Caco-2 (cell line): ENCODE measurements around the gene CPED1. TPM values are rescaled to one million over a fixed set of nuclear protein-coding genes. Genes with fewer than 3 reads are reported as not detected.

Source experiments
- BruUV-seq: library from RNA; stranded (reverse); fragments of 400-500 nt; replicated peaks from 2 replicates; lab custom pipeline; 2021; lab: Mats Ljungman, UMichigan
- CTCF ChIA-PET: fragments of 300-600 bp; sonication (Branson Sonifier 250); formaldehyde crosslinking; loops from one replicate; lab custom pipeline; 2022; ENCODE audit warnings: antibody characterized with exemption; lab: Charles Lee
- POLR2A ChIA-PET: fragments of 300-600 bp; sonication (Branson Sonifier 250); formaldehyde crosslinking; loops from one replicate; lab custom pipeline; 2022; ENCODE audit warnings: antibody characterized with exemption; lab: Charles Lee
- DNase-seq, 2 experiments: peaks; one replicate each; pipeline versions ENCODE4 v3.0.0 to v3.0.0-alpha.2; 2020 to 2022
- H3K27me3 ChIP-seq: replicated peaks from 2 replicates; pipeline ENCODE4 v1.6.0; 2011; ENCODE audit warnings: low read length; ENCODE audit not compliant: control insufficient read depth, insufficient read depth
- H3K36me3 ChIP-seq: 2 replicates; pipeline ENCODE4 v1.5.1; 2011; ENCODE audit warnings: low read length; ENCODE audit not compliant: control insufficient read depth, insufficient read depth
- H3K4me1 ChIP-seq: fragments of 250-450 bp; sonication (Bioruptor Pico); 2 replicates; pipeline ENCODE4 v1.5.1; 2020; ENCODE audit warnings: mild to moderate bottlenecking
- H3K4me3 ChIP-seq: 2 replicates; pipeline ENCODE4 v1.5.1; 2011; ENCODE audit warnings: low read depth, mild to moderate bottlenecking, control low read depth, low read length
- H3K9me3 ChIP-seq: fragments of 250-450 bp; sonication (Bioruptor Pico); 2 replicates; pipeline ENCODE4 v1.5.1; 2020; ENCODE audit warnings: mild to moderate bottlenecking, moderate library complexity
- H3K27ac Mint-ChIP-seq: one replicate; pipeline ENCODE4 v1.8.0; 2022; ENCODE audit warnings: mixed read lengths; ENCODE audit not compliant: unreplicated experiment
- H3K27me3 Mint-ChIP-seq: one replicate; pipeline ENCODE4 v1.8.0; 2022; ENCODE audit warnings: mixed read lengths; ENCODE audit not compliant: insufficient read depth, unreplicated experiment
- H3K36me3 Mint-ChIP-seq: one replicate; pipeline ENCODE4 v1.8.0; 2022; ENCODE audit warnings: mild to moderate bottlenecking, mixed read lengths; ENCODE audit not compliant: insufficient read depth, unreplicated experiment
- H3K4me1 Mint-ChIP-seq: one replicate; pipeline ENCODE4 v1.8.0; 2022; ENCODE audit warnings: low read depth, mixed read lengths; ENCODE audit not compliant: unreplicated experiment
- H3K4me3 Mint-ChIP-seq: one replicate; pipeline ENCODE4 v1.8.0; 2022; ENCODE audit warnings: mild to moderate bottlenecking, moderate library complexity, mixed read lengths; ENCODE audit not compliant: unreplicated experiment
- H3K9me3 Mint-ChIP-seq: one replicate; pipeline ENCODE4 v1.8.0; 2022; ENCODE audit warnings: mixed read lengths; ENCODE audit not compliant: unreplicated experiment
- intact Hi-C: fragments of 100-400 bp; cut with micrococcal nuclease; formaldehyde crosslinking; loops from one replicate; pipeline ENCODE4 v1.10.0; 2022; ENCODE audit not compliant: unreplicated experiment
- total RNA-seq: library from RNA; stranded (reverse); gene quantifications from 2 replicates; pipeline ENCODE4 v1.2.3, GENCODE V29; 2022
- TF ChIP-seq, protein P1 (sequence below), 2 experiments: fragments of 200-600 bp in 1 of 2; IDR thresholded peaks; 1 replicate in 1 of 2; 2 replicates in 1 of 2; pipeline versions ENCODE4 v1.5.1 to v1.8.0; 2011 to 2022; ENCODE audit warnings: antibody characterized with exemption in 1 of 2, control low read depth in 1 of 2, inconsistent platforms in 1 of 2, low read depth in 1 of 2, low read length in 1 of 2, mild to moderate bottlenecking in 1 of 2, moderate library complexity in 1 of 2; ENCODE audit not compliant: insufficient read depth in 1 of 2, severe bottlenecking in 1 of 2, unreplicated experiment in 1 of 2

Gene CPED1
- total RNA-seq, 1 experiment from 2014 or later, result 0.23 TPM

DNA sequence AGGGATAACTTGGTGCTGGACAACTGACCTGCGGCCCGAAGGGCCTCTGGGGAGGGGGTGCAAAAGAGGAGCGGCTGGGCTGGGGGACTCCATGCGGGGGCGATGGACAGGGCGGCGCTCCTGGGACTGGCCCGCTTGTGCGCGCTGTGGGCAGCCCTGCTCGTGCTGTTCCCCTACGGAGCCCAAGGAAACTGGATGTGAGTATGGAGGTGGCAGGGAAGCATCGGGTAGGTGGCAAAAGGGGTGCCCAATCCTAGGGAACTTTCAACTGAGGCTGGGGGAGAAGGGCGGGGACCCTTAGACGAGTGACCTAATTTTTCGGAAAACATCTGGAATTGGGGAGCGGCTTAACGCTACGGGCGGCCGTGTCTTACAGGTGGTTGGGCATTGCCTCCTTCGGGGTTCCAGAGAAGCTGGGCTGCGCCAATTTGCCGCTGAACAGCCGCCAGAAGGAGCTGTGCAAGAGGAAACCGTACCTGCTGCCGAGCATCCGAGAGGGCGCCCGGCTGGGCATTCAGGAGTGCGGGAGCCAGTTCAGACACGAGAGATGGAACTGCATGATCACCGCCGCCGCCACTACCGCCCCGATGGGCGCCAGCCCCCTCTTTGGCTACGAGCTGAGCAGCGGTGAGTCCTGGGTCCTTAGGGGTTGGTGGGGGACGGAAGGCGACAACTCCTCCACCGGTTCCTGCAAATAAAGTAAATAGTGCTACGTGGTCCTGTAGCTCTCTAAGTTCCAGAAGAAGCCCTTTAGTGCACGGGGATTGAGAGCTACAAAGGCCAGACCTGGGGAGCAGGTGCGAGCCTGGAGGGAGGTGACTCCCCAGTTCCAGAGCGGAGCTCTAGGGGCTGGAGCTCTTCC is 340.9 kb downstream of the CPED1 start:
- no peaks in the 10 kb centered on the region for H3K36me3 ChIP-seq
- Mint-ChIP-seq H3K9me3 (no peaks in the 10 kb centered on the region), H3K36me3 (no peaks in the 10 kb centered on the region), H3K27me3 (peaks cover 34% of the 10 kb centered on the region), H3K4me3 (peak overlapping the region; percentile 73), H3K4me1 (peaks cover 5% of the 10 kb centered on the region), H3K27ac (no peak overlapping the region)
- DNase-seq, result peak in 1 of 2 experiments; percentile 16
- ChIA-PET POLR2A (no interaction called here), CTCF (interaction anchor here (1.0 kb wide), 1 partner anchor 665 kb away, joined by 3 read pairs; no protein-coding TSS in a partner anchor)
- no peaks in the 10 kb centered on the region for H3K9me3 ChIP-seq
- no TSS peak for BruUV-seq
- TF ChIP-seq, protein P1, sequence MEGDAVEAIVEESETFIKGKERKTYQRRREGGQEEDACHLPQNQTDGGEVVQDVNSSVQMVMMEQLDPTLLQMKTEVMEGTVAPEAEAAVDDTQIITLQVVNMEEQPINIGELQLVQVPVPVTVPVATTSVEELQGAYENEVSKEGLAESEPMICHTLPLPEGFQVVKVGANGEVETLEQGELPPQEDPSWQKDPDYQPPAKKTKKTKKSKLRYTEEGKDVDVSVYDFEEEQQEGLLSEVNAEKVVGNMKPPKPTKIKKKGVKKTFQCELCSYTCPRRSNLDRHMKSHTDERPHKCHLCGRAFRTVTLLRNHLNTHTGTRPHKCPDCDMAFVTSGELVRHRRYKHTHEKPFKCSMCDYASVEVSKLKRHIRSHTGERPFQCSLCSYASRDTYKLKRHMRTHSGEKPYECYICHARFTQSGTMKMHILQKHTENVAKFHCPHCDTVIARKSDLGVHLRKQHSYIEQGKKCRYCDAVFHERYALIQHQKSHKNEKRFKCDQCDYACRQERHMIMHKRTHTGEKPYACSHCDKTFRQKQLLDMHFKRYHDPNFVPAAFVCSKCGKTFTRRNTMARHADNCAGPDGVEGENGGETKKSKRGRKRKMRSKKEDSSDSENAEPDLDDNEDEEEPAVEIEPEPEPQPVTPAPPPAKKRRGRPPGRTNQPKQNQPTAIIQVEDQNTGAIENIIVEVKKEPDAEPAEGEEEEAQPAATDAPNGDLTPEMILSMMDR (IDR thresholded peaks at IDR 0.05; ENCODE audit: insufficient read depth in 1 of 2, low read depth in 1 of 2, low read length in 1 of 2, severe bottlenecking in 1 of 2, unreplicated experiment in 1 of 2), result no peak
- no peak overlapping the region; the same call in 1 of the 2 replicates for H3K4me3 ChIP-seq
- H3K27me3 ChIP-seq, result 0 out of 2 replicates have a peak, but pooled peaks cover 4% of the 10 kb centered on the region
- 0 out of 2 replicates have a peak, but pooled peaks cover 5% of the 10 kb centered on the region for H3K4me1 ChIP-seq
- intact Hi-C loops, result no loop called here

DNA sequence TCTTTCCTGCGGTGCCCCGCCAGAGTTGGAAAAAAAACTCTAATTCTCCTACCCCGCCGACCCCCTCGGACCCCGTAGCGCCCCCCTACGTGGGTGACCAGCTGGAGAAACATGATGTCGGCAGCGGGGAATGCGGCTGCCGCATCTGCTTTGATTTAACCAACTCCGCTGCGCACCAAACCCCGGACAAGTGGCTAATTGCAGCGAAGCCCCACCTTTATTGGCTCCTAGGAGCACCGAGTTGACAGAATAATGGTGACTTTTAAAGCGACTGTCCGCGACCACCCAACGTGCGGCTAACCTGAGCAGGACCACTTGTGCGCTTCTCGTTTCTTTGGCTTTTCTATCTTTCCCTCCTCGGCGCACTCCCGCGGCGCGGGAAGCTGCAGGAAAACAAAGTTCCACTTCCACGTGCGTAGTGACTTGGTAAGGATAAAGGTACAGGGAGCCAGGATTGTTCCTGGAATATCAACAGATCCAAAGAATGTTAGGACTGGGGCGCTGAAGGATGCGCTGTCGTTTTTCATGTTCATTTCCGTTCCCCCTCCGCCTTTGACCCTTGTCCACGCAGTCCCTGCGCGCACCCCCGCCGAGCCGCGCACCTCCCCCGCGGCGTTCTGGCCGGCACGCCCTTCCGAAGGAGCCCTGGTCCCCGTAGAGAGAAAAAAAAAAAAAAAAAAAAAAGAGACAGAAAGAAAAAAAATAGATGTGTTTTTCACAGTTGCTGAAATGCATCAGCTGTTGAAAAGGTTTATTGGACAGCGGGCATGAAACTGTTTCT is 341.7 kb downstream of the CPED1 start:
- Histone ChIP-seq H3K27me3 (peaks cover 4% of the 10 kb centered on the region; the same call in 1 of the 2 replicates), H3K9me3 (no peaks in the 10 kb centered on the region), H3K4me3 (peak overlapping the region; percentile 18), H3K4me1 (0 out of 2 replicates have a peak, but pooled peaks cover 5% of the 10 kb centered on the region), H3K36me3 (no peaks in the 10 kb centered on the region)
- POLR2A ChIA-PET, result no interaction called here
- no peak for DNase-seq
- H3K9me3 Mint-ChIP-seq, result no peaks in the 10 kb centered on the region
- H3K4me1 Mint-ChIP-seq, result peaks cover 5% of the 10 kb centered on the region
- TF ChIP-seq, protein P1 (IDR thresholded peaks at IDR 0.05; ENCODE audit: insufficient read depth in 1 of 2, low read depth in 1 of 2, low read length in 1 of 2, severe bottlenecking in 1 of 2, unreplicated experiment in 1 of 2), result no peak
- H3K27ac Mint-ChIP-seq, result no peak overlapping the region
- no TSS peak for BruUV-seq
- H3K4me3 Mint-ChIP-seq, result peak overlapping the region; percentile 73
- no peaks in the 10 kb centered on the region for H3K36me3 Mint-ChIP-seq
- CTCF ChIA-PET, result interaction anchor here (0.6 to 1.0 kb wide), 2 partner anchors 163 to 664 kb away, joined by 3 read pairs; no protein-coding TSS in a partner anchor
- peaks cover 32% of the 10 kb centered on the region for H3K27me3 Mint-ChIP-seq
- intact Hi-C loops, result no loop called here

DNA sequence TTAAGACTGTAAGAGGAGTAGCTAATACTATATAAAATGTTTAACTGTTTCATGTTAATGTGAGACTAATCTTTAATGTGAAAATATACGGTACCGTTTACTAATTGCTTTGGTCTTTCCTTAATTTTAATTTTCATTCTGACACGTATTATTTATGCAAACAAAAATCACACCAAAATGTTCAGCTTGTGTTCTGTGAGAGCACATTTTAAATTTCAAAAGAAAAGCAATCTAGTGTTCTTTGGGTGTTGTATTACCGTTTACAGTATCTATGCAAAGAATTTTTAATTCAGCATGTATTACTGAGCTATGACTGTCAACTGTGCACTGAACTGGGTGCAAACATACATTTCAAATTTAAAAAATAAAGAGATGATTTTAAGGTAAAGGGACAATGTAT is 342.5 kb downstream of the CPED1 start:
- Mint-ChIP-seq H3K27me3 (peaks cover 32% of the 10 kb centered on the region), H3K9me3 (no peaks in the 10 kb centered on the region), H3K4me3 (no peak overlapping the region), H3K36me3 (no peaks in the 10 kb centered on the region), H3K4me1 (peaks cover 5% of the 10 kb centered on the region), H3K27ac (no peak overlapping the region)
- no TSS peak for BruUV-seq
- CTCF ChIA-PET, result interaction anchor here (0.6 kb wide), 1 partner anchor 164 kb away, joined by 3 read pairs; no protein-coding TSS in a partner anchor
- no peak for DNase-seq
- POLR2A ChIA-PET, result no interaction called here
- peaks cover 4% of the 10 kb centered on the region; the same call in 1 of the 2 replicates for H3K27me3 ChIP-seq
- H3K4me1 ChIP-seq, result 0 out of 2 replicates have a peak, but pooled peaks cover 5% of the 10 kb centered on the region
- no peaks in the 10 kb centered on the region for H3K9me3 ChIP-seq
- no peak overlapping the region for H3K4me3 ChIP-seq
- intact Hi-C loops, result no loop called here
- no peaks in the 10 kb centered on the region for H3K36me3 ChIP-seq
- TF ChIP-seq, protein P1 (IDR thresholded peaks at IDR 0.05; ENCODE audit: insufficient read depth in 1 of 2, low read depth in 1 of 2, low read length in 1 of 2, severe bottlenecking in 1 of 2, unreplicated experiment in 1 of 2), result no peak
